SK-N-SH (cell line): ENCODE data around the gene TMEM25. TPM values are rescaled to one million over a fixed set of nuclear protein-coding genes. Genes with fewer than 3 reads are reported as not detected.

Experiments used
- CTCF ChIA-PET: fragments of 300-600, 350-600 bp; formaldehyde crosslinking; extraction: SDS; loops from one replicate; lab custom pipeline; 2021; lab: Yijun Ruan, JAX
- POLR2A ChIA-PET: fragments of 350-600 bp; sonication (Branson Sonifier 250); formaldehyde crosslinking; extraction: SDS; loops from one replicate; lab custom pipeline; 2020; ENCODE audit warnings: antibody characterized with exemption, inconsistent platforms; lab: Yijun Ruan, JAX
- DNase-seq: peaks from one replicate; pipeline ENCODE4 v3.0.0; 2012
- H2AFZ ChIP-seq: fragments of 200-600 bp; sonication (generic); 2 replicates; pipeline ENCODE4 v1.8.1; 2016; ENCODE audit warnings: antibody characterized with exemption, mild to moderate bottlenecking, low read depth
- H3F3A ChIP-seq: fragments of 200-600 bp; sonication (generic); replicated peaks from 2 replicates; pipeline ENCODE3; 2016; ENCODE audit warnings: antibody characterized with exemption, mild to moderate bottlenecking; ENCODE audit not compliant: insufficient read depth
- H3K27ac ChIP-seq, 2 experiments: fragments of 200-500 bp in 1 of 2; fragments of 200-600 bp in 1 of 2; sonication (Bioruptor generic) in 1 of 2; sonication (generic), shearing (Covaris generic) in 1 of 2; 2 replicates each; pipeline versions ENCODE4 v1.5.1 to v1.6.1; 2014 to 2016; ENCODE audit warnings: low read depth in 2 of 2, inconsistent platforms in 1 of 2, low read length in 1 of 2, mild to moderate bottlenecking in 1 of 2, mixed read lengths in 1 of 2
- H3K27me3 ChIP-seq: fragments of 200-600 bp; sonication (generic), shearing (Covaris generic); 2 replicates; pipeline ENCODE4 v1.6.1; 2016; ENCODE audit warnings: mixed run types; ENCODE audit not compliant: insufficient read depth
- H3K36me3 ChIP-seq, 2 experiments: fragments of 200-500 bp in 1 of 2; fragments of 200-600 bp in 1 of 2; sonication (Bioruptor generic) in 1 of 2; sonication (generic) in 1 of 2; replicated peaks in 1 of 2; 2 replicates each; pipeline versions ENCODE3 to v1.5.1; 2014 to 2016; ENCODE audit warnings: low read length in 1 of 2, mild to moderate bottlenecking in 1 of 2; ENCODE audit not compliant: insufficient read depth in 2 of 2, control insufficient read depth in 1 of 2
- H3K4me1 ChIP-seq, 2 experiments: fragments of 200-500 bp in 1 of 2; fragments of 200-600 bp in 1 of 2; sonication (Bioruptor generic) in 1 of 2; sonication (generic), shearing (Covaris generic) in 1 of 2; 2 replicates each; pipeline versions ENCODE4 v1.5.1 to v1.6.1; 2014 to 2016; ENCODE audit warnings: low read depth in 1 of 2, low read length in 1 of 2, mixed run types in 1 of 2; ENCODE audit not compliant: insufficient read depth in 2 of 2, control insufficient read depth in 1 of 2
- H3K4me2 ChIP-seq: fragments of 200-600 bp; sonication (generic), shearing (Covaris generic); 2 replicates; pipeline ENCODE4 v1.6.1; 2017; ENCODE audit warnings: mixed run types
- H3K4me3 ChIP-seq, 2 experiments: fragments of 200-500 bp in 1 of 2; fragments of 200-600 bp in 1 of 2; sonication (Bioruptor generic) in 1 of 2; sonication (generic), shearing (Covaris generic) in 1 of 2; 2 replicates each; pipeline versions ENCODE4 v1.5.1 to v1.8.1; 2014 to 2016; ENCODE audit warnings: low read depth in 2 of 2, inconsistent platforms in 1 of 2, low read length in 1 of 2, mild to moderate bottlenecking in 1 of 2, mixed read lengths in 1 of 2, moderate library complexity in 1 of 2
- H3K79me2 ChIP-seq: fragments of 200-600 bp; sonication (generic); 2 replicates; pipeline ENCODE4 v1.8.1; 2017; ENCODE audit warnings: mild to moderate bottlenecking; ENCODE audit not compliant: insufficient read depth
- H3K9ac ChIP-seq: fragments of 200-600 bp; sonication (generic); 2 replicates; pipeline ENCODE4 v1.6.1; 2017; ENCODE audit warnings: mixed run types
- H3K9me2 ChIP-seq: fragments of 200-600 bp; sonication (generic); 2 replicates; pipeline ENCODE4 v1.6.1; 2017; ENCODE audit warnings: mixed run types
- H3K9me3 ChIP-seq: fragments of 200-600 bp; sonication (generic); 2 replicates; pipeline ENCODE4 v1.6.1; 2017; ENCODE audit warnings: mixed run types, mild to moderate bottlenecking, moderate library complexity
- H4K20me1 ChIP-seq: fragments of 200-600 bp; sonication (generic); 2 replicates; pipeline ENCODE4 v1.6.1; 2017; ENCODE audit warnings: mild to moderate bottlenecking, mixed run types; ENCODE audit not compliant: insufficient read depth
- ELF1 ChIP-seq: IDR thresholded peaks from 2 replicates; pipeline ENCODE4 v1.4.0; 2012
- EZH2phosphoT487 ChIP-seq: fragments of 200-600 bp; sonication (generic); IDR thresholded peaks from 2 replicates; pipeline ENCODE4 v1.6.1; 2017; ENCODE audit warnings: low read depth, mixed run types, mild to moderate bottlenecking, antibody characterized with exemption, moderate library complexity, borderline replicate concordance
- GATA2 ChIP-seq: sonication (generic); formaldehyde crosslinking; IDR thresholded peaks from 2 replicates; pipeline ENCODE4 v1.5.0; 2020; ENCODE audit warnings: mild to moderate bottlenecking, missing genetic modification reagents
- JUND ChIP-seq: IDR thresholded peaks from 2 replicates; pipeline ENCODE4 v1.4.0; 2012
- MXI1 ChIP-seq: IDR thresholded peaks from 2 replicates; pipeline ENCODE4 v1.6.1; 2012; ENCODE audit warnings: mild to moderate bottlenecking, low read depth, low read length, improper control_type of control experiment
- NFIC ChIP-seq: IDR thresholded peaks from 2 replicates; pipeline ENCODE4 v1.4.0; 2012; ENCODE audit warnings: borderline replicate concordance
- NRF1 ChIP-seq: IDR thresholded peaks from 2 replicates; pipeline ENCODE4 v1.6.1; 2012; ENCODE audit warnings: low read depth, mild to moderate bottlenecking, low read length
- POLR2AphosphoS5 ChIP-seq: IDR thresholded peaks from 2 replicates; pipeline ENCODE4 v1.6.1; 2012; ENCODE audit warnings: low read depth, low read length
- RCOR1 ChIP-seq: fragments of 150-350 bp; IDR thresholded peaks from 2 replicates; pipeline ENCODE4 v1.6.1; 2017; ENCODE audit warnings: antibody characterized with exemption, low read length
- RFX5 ChIP-seq: IDR thresholded peaks from 2 replicates; pipeline ENCODE4 v1.6.1; 2012; ENCODE audit warnings: mild to moderate bottlenecking, improper control_type of control experiment, low read length
- SMC3 ChIP-seq: IDR thresholded peaks from 2 replicates; pipeline ENCODE4 v1.6.1; 2012; ENCODE audit warnings: low read depth, low read length, improper control_type of control experiment
- TCF12 ChIP-seq: IDR thresholded peaks from 2 replicates; pipeline ENCODE4 v1.4.0; 2012
- USF1 ChIP-seq: IDR thresholded peaks from 2 replicates; pipeline ENCODE4 v1.4.0; 2012; ENCODE audit warnings: low read depth, borderline replicate concordance
- YY1 ChIP-seq: IDR thresholded peaks from 2 replicates; pipeline ENCODE4 v1.4.0; 2012; ENCODE audit warnings: low read depth, mild to moderate bottlenecking
- whole genome bisulfite sequencing: methylation state at CpG from one replicate; pipeline ENCODE4 v1.1.6; 2017; ENCODE audit warnings: low lambda C conversion rate; 5-methylcytosine and 5-hydroxymethylcytosine counted together
- polyA plus RNA-seq, 3 experiments: library from polyadenylated mRNA; depleted of rRNA; stranded (reverse); fragments of >200 nt; gene quantifications; 2 replicates each; pipeline ENCODE4 v1.2.3, GENCODE V29; 2012
- TF ChIP-seq, protein P1 (sequence below): fragments of 200-600 bp; sonication (generic); IDR thresholded peaks from 2 replicates; pipeline ENCODE4 v1.6.1; 2017; ENCODE audit warnings: antibody characterized with exemption, mild to moderate bottlenecking, moderate library complexity

Gene TMEM25
- polyA plus RNA-seq, 1 of the 3 experiments (the other 2 are of a cell fraction), result 30.0 TPM

- no peak for DNase-seq
These were observed 3.9 kb upstream of the TMEM25 start, which contains the start of gene TTC36 for GRCh38 chr11:118527109-118527508. TTC36 (plus strand) TSS chr11:118527474; CDS start chr11:118527495, 21 bp downstream.

GRCh38 chr11:118528511-118528910 lies 2.5 kb upstream of the TMEM25 start:
- H3K4me1 ChIP-seq, result peaks cover 4 to 18% of the 10 kb centered on the region in 2 experiments; a peak in 3 of 4 replicates
- CTCF ChIA-PET, result interaction anchor here (0.8 to 1.5 kb wide), 2 partner anchors 20 to 357 kb away, joined by 3 to 4 read pairs; no protein-coding TSS in a partner anchor
- H3K4me2 ChIP-seq, result no peak overlapping the region
- no peaks in the 10 kb centered on the region for H3K27me3 ChIP-seq
- H3K9me2 ChIP-seq, result no peaks in the 10 kb centered on the region
- no peak overlapping the region for H3K9ac ChIP-seq
- DNase-seq, result no peak
- no peak for TF ChIP-seq NFIC
- TF ChIP-seq EZH2phosphoT487, result no peak
- TF ChIP-seq TCF12, result no peak
- TF ChIP-seq JUND, result no peak
- no peak for TF ChIP-seq GATA2 (CRISPR knock-in tag)
- no peak for TF ChIP-seq ELF1
- TF ChIP-seq RFX5, result no peak
- TF ChIP-seq RCOR1, result no peak
- TF ChIP-seq NRF1, result no peak
- TF ChIP-seq SMC3, result no peak
- TF ChIP-seq MXI1, result no peak
- no peak overlapping the region for H2AFZ ChIP-seq
- H3K27ac ChIP-seq, result no peak overlapping the region
- 81% methylated on average over 6 of the region's 6 CpGs for WGBS
- no peaks in the 10 kb centered on the region for H3K9me3 ChIP-seq
- POLR2A ChIA-PET, result no interaction called here
- no peak overlapping the region for H3K4me3 ChIP-seq
- peaks cover 17% of the 10 kb centered on the region for H3F3A ChIP-seq
- H3K79me2 ChIP-seq, result no peaks in the 10 kb centered on the region; the same call in 1 of the 2 replicates
- H4K20me1 ChIP-seq, result no peaks in the 10 kb centered on the region
- peaks cover 20 to 43% of the 10 kb centered on the region in 2 experiments for H3K36me3 ChIP-seq

More at GRCh38 chr11:118527109-118527508, 3.9 kb upstream of the TMEM25 start, which contains the start of gene TTC36:
- Histone ChIP-seq H4K20me1 (no peaks in the 10 kb centered on the region), H3K36me3 (peaks cover 34 to 53% of the 10 kb centered on the region in 2 experiments), H3K4me2 (no peak within 1 kb of the TSS), H3K4me3 (no peak within 1 kb of the TSS), H3K4me1 (peaks cover 4 to 15% of the 10 kb centered on the region in 2 experiments; a peak in 3 of 4 replicates), H3K27me3 (no peaks in the 10 kb centered on the region), H3K79me2 (no peaks in the 10 kb centered on the region; the same call in 1 of the 2 replicates), H3F3A (peaks cover 17% of the 10 kb centered on the region), H3K9me2 (no peaks in the 10 kb centered on the region), H3K9ac (no peak within 1 kb of the TSS), H3K27ac (no peak within 1 kb of the TSS), H3K9me3 (no peaks in the 10 kb centered on the region), H2AFZ (no peak within 1 kb of the TSS)
- no peak for TF ChIP-seq USF1
- no peak for TF ChIP-seq MXI1
- TF ChIP-seq, protein P1, sequence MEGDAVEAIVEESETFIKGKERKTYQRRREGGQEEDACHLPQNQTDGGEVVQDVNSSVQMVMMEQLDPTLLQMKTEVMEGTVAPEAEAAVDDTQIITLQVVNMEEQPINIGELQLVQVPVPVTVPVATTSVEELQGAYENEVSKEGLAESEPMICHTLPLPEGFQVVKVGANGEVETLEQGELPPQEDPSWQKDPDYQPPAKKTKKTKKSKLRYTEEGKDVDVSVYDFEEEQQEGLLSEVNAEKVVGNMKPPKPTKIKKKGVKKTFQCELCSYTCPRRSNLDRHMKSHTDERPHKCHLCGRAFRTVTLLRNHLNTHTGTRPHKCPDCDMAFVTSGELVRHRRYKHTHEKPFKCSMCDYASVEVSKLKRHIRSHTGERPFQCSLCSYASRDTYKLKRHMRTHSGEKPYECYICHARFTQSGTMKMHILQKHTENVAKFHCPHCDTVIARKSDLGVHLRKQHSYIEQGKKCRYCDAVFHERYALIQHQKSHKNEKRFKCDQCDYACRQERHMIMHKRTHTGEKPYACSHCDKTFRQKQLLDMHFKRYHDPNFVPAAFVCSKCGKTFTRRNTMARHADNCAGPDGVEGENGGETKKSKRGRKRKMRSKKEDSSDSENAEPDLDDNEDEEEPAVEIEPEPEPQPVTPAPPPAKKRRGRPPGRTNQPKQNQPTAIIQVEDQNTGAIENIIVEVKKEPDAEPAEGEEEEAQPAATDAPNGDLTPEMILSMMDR, result no peak
- no peak for TF ChIP-seq YY1
- TF ChIP-seq POLR2AphosphoS5, result no peak
- TF ChIP-seq RCOR1, result no peak
- no peak for TF ChIP-seq NFIC
- 60% methylated on average over 3 of the region's 3 CpGs for WGBS
- ChIA-PET POLR2A (no interaction called here), CTCF (interaction anchor here (2.2 kb wide), 1 partner anchor 39 kb away, joined by 6 read pairs; no protein-coding TSS in a partner anchor)
